ENCODE results near the gene TTC34. TPM values are rescaled to one million over a fixed set of nuclear protein-coding genes. Genes with fewer than 3 reads are reported as not detected.

Gene TTC34
- polyA plus RNA-seq, 1 of the 3 experiments (the other 2 are of a cell fraction), result 0.16 TPM

- TF ChIP-seq MAX (IDR thresholded peaks at IDR 0.05; ENCODE audit: low read depth) (no peak), FOXJ3 (CRISPR knock-in tag; IDR thresholded peaks at IDR 0.05) (no peak), SMC3 (IDR thresholded peaks at IDR 0.05; ENCODE audit: low read depth, low read length) (no peak), MXI1 (IDR thresholded peaks at IDR 0.05; ENCODE audit: low read depth, low read length) (no peak), MEF2A (IDR thresholded peaks at IDR 0.05; ENCODE audit: borderline replicate concordance, low read depth) (no peak), NRF1 (IDR thresholded peaks at IDR 0.05; ENCODE audit: low read depth, low read length) (no peak), GABPA (IDR thresholded peaks at IDR 0.05; ENCODE audit: low read depth) (no peak)
Observed at GRCh38 chr1:2835650-2836159, 34.2 kb upstream of the TTC34 start (continued).

GRCh38 chr1:2834741-2835564 lies 33.5 kb upstream of the TTC34 start:
- WGBS (ENCODE audit: low lambda C conversion rate), result 21% methylated on average over 21 of the region's 27 CpGs
- TF ChIP-seq ZBTB33 (IDR thresholded peaks at IDR 0.05; ENCODE audit: borderline replicate concordance, low read depth), result no peak

GRCh38 chr1:2834146-2834475 lies 32.6 kb upstream of the TTC34 start:
- CTCF ChIA-PET, result interaction anchor here (1.2 kb wide), 1 partner anchor 12 kb away, joined by 4 read pairs; no protein-coding TSS in a partner anchor
- WGBS (ENCODE audit: low lambda C conversion rate), result 43% methylated on average over 11 of the region's 15 CpGs
- POLR2A ChIA-PET, result no interaction called here
- no peaks in the 10 kb centered on the region for H3K9me2 ChIP-seq
- no peaks in the 10 kb centered on the region for H3K79me2 ChIP-seq (ENCODE audit: insufficient read depth)
- no peaks in the 10 kb centered on the region for H3K36me3 ChIP-seq (replicated peaks in 1 of 2; ENCODE audit: control insufficient read depth in 1 of 2, insufficient read depth in 2 of 2, low read length in 1 of 2)
- DNase-seq, result no peak
- no peaks in the 10 kb centered on the region for H3K27me3 ChIP-seq (ENCODE audit: insufficient read depth)
- H3K9ac ChIP-seq, result no peak overlapping the region
- no peak overlapping the region for H3K27ac ChIP-seq (ENCODE audit: low read depth in 2 of 2, low read length in 1 of 2)
- no peaks in the 10 kb centered on the region for H3K9me3 ChIP-seq
- H3K4me2 ChIP-seq, result no peak overlapping the region
- no peaks in the 10 kb centered on the region for H3K4me1 ChIP-seq (ENCODE audit: control insufficient read depth in 1 of 2, insufficient read depth in 2 of 2, low read depth in 1 of 2, low read length in 1 of 2)
- no peaks in the 10 kb centered on the region for H4K20me1 ChIP-seq (ENCODE audit: insufficient read depth)
- H3K4me3 ChIP-seq (ENCODE audit: low read depth in 2 of 2, low read length in 1 of 2), result no peak overlapping the region
- no peak overlapping the region for H2AFZ ChIP-seq (ENCODE audit: low read depth)
- H3F3A ChIP-seq (replicated peaks; ENCODE audit: insufficient read depth), result no peaks in the 10 kb centered on the region
- TF ChIP-seq MAX (IDR thresholded peaks at IDR 0.05; ENCODE audit: low read depth) (no peak), ZBTB33 (IDR thresholded peaks at IDR 0.05; ENCODE audit: borderline replicate concordance, low read depth) (no peak), GATA2 (CRISPR knock-in tag; IDR thresholded peaks at IDR 0.05) (no peak), MEF2A (IDR thresholded peaks at IDR 0.05; ENCODE audit: borderline replicate concordance, low read depth) (no peak), YY1 (IDR thresholded peaks at IDR 0.05; ENCODE audit: low read depth) (no peak), ELF1 (IDR thresholded peaks at IDR 0.05) (no peak), TCF12 (IDR thresholded peaks at IDR 0.05) (no peak), POLR2AphosphoS5 (IDR thresholded peaks at IDR 0.05; ENCODE audit: low read depth, low read length) (no peak), IRF3 (IDR thresholded peaks at IDR 0.05; ENCODE audit: low read depth, low read length) (no peak), USF1 (IDR thresholded peaks at IDR 0.05; ENCODE audit: borderline replicate concordance, low read depth) (no peak), SMC3 (IDR thresholded peaks at IDR 0.05; ENCODE audit: low read depth, low read length) (no peak), RCOR1 (IDR thresholded peaks at IDR 0.05; ENCODE audit: low read length) (no peak)

More at GRCh38 chr1:2834741-2835564, 33.5 kb upstream of the TTC34 start:
- no peak overlapping the region for H3K4me2 ChIP-seq
- no peak overlapping the region for H3K4me3 ChIP-seq (ENCODE audit: low read depth in 2 of 2, low read length in 1 of 2)
- DNase-seq, result no peak
- no peaks in the 10 kb centered on the region for H3K4me1 ChIP-seq (ENCODE audit: control insufficient read depth in 1 of 2, insufficient read depth in 2 of 2, low read depth in 1 of 2, low read length in 1 of 2)
- no peak overlapping the region for H3K27ac ChIP-seq (ENCODE audit: low read depth in 2 of 2, low read length in 1 of 2)
- no peaks in the 10 kb centered on the region for H4K20me1 ChIP-seq (ENCODE audit: insufficient read depth)
- no peaks in the 10 kb centered on the region for H3K9me2 ChIP-seq
- H3F3A ChIP-seq (replicated peaks; ENCODE audit: insufficient read depth), result no peaks in the 10 kb centered on the region
- H3K9me3 ChIP-seq, result no peaks in the 10 kb centered on the region
- H3K27me3 ChIP-seq (ENCODE audit: insufficient read depth), result no peaks in the 10 kb centered on the region
- no peak overlapping the region for H3K9ac ChIP-seq
- H3K36me3 ChIP-seq (replicated peaks in 1 of 2; ENCODE audit: control insufficient read depth in 1 of 2, insufficient read depth in 2 of 2, low read length in 1 of 2), result no peaks in the 10 kb centered on the region
- CTCF ChIA-PET, result interaction anchor here (1.2 kb wide), 1 partner anchor 13 kb away, joined by 3 read pairs; no protein-coding TSS in a partner anchor
- H3K79me2 ChIP-seq (ENCODE audit: insufficient read depth), result no peaks in the 10 kb centered on the region
- POLR2A ChIA-PET, result no interaction called here
- H2AFZ ChIP-seq (ENCODE audit: low read depth), result no peak overlapping the region
